Panc1 (cell line): Measurements from ENCODE around the gene MRPS23.

Experiments
- POLR2AphosphoS5 ChIP-seq: IDR thresholded peaks from 2 replicates; pipeline ENCODE4 v1.6.1; 2012; ENCODE audit warnings: mild to moderate bottlenecking, low read depth, low read length, moderate library complexity
- SIN3A ChIP-seq: IDR thresholded peaks from 2 replicates; pipeline ENCODE4 v1.6.1; 2012; ENCODE audit warnings: low read depth, mild to moderate bottlenecking, low read length, moderate library complexity, borderline replicate concordance; ENCODE audit not compliant: insufficient read depth
- TCF7L2 ChIP-seq: IDR thresholded peaks from 2 replicates; pipeline ENCODE4 v1.6.1; 2011; ENCODE audit warnings: mild to moderate bottlenecking, low read depth, low read length, inconsistent platforms
- TF ChIP-seq, protein P1 (sequence below): fragments of 450-650 bp; IDR thresholded peaks from 2 replicates; pipeline ENCODE4 v1.5.1; 2017; ENCODE audit warnings: mild to moderate bottlenecking
- TF ChIP-seq, protein P2 (sequence below), 2 experiments: IDR thresholded peaks; 2 replicates each; pipeline ENCODE4 v1.6.1; 2011 to 2012; ENCODE audit warnings: low read depth in 2 of 2, control low read depth in 1 of 2, low read length in 1 of 2, mild to moderate bottlenecking in 1 of 2, moderate library complexity in 1 of 2; ENCODE audit not compliant: insufficient read depth in 1 of 2

DNA sequence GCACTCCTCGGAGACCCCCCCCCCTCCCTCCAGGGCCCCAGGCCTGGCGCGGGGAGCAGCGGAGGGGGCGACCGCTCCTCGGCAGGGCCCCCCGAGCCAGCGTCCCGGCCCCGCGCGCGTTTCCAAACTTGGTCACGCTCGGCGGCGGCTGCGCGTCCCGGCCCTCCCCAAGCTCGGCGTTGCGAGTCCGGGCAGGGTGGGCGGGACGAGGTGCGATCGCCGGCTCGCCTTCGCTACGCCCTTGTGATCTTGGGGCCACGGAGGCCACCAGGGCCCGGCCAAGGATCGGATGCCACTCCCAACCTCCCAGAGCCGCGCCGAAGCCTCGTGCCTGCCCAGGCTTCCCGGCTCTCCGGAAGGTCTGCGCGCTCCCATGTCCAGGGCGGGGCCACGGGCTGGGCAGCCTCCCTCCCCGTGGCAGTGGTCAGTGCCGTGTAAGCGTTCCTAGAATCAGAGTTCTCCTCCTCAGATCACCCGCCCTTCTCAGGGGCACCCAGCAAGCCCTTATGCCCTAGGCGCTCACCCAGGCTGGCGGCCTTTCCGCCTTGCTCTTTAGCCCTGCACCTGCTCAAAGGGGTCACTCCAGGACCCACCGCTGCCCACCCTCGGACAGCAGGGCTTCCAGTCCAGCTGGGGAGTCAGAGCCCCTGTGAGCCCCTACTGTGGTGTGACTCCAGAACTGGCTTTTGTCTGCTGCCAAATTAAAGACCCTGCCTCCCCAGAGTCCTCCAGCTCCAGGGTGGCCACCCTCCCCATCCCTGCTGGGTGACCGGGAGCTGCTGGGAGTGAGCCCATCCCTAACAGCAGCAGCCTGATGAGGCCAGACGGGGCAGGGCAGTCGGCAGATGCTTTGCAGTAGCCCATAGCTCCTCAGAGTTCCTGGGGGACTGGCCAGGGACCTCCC, 12.2 kb upstream of the MRPS23 start:
- TF ChIP-seq, protein P1, sequence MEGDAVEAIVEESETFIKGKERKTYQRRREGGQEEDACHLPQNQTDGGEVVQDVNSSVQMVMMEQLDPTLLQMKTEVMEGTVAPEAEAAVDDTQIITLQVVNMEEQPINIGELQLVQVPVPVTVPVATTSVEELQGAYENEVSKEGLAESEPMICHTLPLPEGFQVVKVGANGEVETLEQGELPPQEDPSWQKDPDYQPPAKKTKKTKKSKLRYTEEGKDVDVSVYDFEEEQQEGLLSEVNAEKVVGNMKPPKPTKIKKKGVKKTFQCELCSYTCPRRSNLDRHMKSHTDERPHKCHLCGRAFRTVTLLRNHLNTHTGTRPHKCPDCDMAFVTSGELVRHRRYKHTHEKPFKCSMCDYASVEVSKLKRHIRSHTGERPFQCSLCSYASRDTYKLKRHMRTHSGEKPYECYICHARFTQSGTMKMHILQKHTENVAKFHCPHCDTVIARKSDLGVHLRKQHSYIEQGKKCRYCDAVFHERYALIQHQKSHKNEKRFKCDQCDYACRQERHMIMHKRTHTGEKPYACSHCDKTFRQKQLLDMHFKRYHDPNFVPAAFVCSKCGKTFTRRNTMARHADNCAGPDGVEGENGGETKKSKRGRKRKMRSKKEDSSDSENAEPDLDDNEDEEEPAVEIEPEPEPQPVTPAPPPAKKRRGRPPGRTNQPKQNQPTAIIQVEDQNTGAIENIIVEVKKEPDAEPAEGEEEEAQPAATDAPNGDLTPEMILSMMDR, result no peak
- TF ChIP-seq SIN3A (no peak), POLR2AphosphoS5 (peak; percentile 43; the same call in 1 of the 2 replicates), TCF7L2 (no peak)
- TF ChIP-seq, protein P2, sequence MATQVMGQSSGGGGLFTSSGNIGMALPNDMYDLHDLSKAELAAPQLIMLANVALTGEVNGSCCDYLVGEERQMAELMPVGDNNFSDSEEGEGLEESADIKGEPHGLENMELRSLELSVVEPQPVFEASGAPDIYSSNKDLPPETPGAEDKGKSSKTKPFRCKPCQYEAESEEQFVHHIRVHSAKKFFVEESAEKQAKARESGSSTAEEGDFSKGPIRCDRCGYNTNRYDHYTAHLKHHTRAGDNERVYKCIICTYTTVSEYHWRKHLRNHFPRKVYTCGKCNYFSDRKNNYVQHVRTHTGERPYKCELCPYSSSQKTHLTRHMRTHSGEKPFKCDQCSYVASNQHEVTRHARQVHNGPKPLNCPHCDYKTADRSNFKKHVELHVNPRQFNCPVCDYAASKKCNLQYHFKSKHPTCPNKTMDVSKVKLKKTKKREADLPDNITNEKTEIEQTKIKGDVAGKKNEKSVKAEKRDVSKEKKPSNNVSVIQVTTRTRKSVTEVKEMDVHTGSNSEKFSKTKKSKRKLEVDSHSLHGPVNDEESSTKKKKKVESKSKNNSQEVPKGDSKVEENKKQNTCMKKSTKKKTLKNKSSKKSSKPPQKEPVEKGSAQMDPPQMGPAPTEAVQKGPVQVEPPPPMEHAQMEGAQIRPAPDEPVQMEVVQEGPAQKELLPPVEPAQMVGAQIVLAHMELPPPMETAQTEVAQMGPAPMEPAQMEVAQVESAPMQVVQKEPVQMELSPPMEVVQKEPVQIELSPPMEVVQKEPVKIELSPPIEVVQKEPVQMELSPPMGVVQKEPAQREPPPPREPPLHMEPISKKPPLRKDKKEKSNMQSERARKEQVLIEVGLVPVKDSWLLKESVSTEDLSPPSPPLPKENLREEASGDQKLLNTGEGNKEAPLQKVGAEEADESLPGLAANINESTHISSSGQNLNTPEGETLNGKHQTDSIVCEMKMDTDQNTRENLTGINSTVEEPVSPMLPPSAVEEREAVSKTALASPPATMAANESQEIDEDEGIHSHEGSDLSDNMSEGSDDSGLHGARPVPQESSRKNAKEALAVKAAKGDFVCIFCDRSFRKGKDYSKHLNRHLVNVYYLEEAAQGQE (IDR thresholded peaks at IDR 0.05; ENCODE audit: insufficient read depth in 1 of 2, low read depth in 2 of 2, low read length in 1 of 2), result 0 out of 4 replicates have a peak, but pooled peaks of 1 of the 2 experiments have one; percentile 28
